Testis (tissue), 2 donors: ENCODE measurements around the gene ANTXR1.

Experiments
- CTCF ChIP-seq, 3 experiments: fragments of 450-650 bp in 2 of 3; fragments of 200-600 bp in 1 of 3; sonication (generic) in 1 of 3; IDR thresholded peaks; one replicate each; pipeline ENCODE4 v1.5.1; 2016 to 2019; ENCODE audit warnings: antibody characterized with exemption in 3 of 3, mild to moderate bottlenecking in 2 of 3, moderate library complexity in 1 of 3
- POLR2A ChIP-seq: fragments of 450-650 bp; IDR thresholded peaks from one replicate; pipeline ENCODE4 v1.6.1; 2017; ENCODE audit warnings: antibody characterized with exemption, mild to moderate bottlenecking, moderate library complexity

- no peak for TF ChIP-seq CTCF (IDR thresholded peaks at IDR 0.05)
- no peak for TF ChIP-seq POLR2A
Measured at GRCh38 chr2:69077252-69077950, 64.4 kb downstream of the ANTXR1 start.
